HTR-8/SVneo (cell line): ENCODE results near the gene IFNGR1.
A peak's percentile ranks its signal among the peaks of the same experiment; 100 is the strongest.

Source experiments
- DNase-seq: peaks from one replicate; pipeline ENCODE4 v3.0.0; 2011; ENCODE audit warnings: low spot score, mixed read lengths; ENCODE audit not compliant: insufficient read length
- FAIRE-seq: peaks from 2 replicates; lab custom pipeline; 2011; peaks lifted over from hg19 to GRCh38; lab: Jason Lieb, UNC

Gene IFNGR1

DNA sequence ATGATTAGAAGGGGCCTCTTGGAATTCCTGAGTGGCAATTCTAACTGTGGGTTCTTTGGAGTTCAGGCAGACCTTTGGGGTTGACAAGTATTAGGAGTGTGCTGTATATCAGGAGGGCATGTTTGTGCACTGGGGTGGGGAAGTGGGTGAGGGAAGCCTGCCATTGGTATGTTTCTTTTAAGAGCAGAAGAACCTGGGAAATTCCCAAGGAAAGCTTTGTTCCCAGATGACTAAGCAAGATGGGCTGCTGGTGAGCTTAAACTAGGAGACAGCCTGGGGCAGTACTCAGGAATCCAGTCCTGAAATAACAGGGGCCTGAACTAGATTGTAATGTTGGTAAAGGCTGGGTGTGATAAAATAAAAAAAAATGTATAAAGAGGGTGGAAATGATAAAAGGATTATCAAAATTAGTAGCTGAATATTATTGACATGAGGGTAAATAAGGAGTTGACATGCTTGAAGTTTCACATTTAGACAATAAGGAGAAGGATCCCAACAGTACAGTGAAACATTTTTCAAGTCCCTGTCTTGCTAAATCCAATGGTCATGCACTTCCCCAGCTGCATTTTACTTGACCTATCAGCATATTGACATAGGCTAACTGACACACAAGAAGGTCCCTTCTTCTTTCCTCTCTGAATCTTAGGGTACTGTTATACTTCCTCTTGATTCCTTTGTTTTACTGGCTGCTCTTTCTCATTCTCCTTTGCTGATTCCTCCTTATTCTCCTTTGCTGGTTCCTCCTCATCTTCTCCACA, 18.4 kb upstream of the IFNGR1 start:
- peak; percentile 48 for DNase-seq
- FAIRE-seq = no peak

GRCh38 chr6:137236581-137237355, 17.6 kb upstream of the IFNGR1 start:
- no peak for DNase-seq
- FAIRE-seq = no peak

- no peak for FAIRE-seq
Measured at GRCh38 chr6:137235686-137236085, 16.5 kb upstream of the IFNGR1 start.

GRCh38 chr6:137233911-137234863, 15.0 kb upstream of the IFNGR1 start:
- DNase-seq = peak; percentile 34
- no peak for FAIRE-seq

More at GRCh38 chr6:137235686-137236085, 16.5 kb upstream of the IFNGR1 start:
- no peak for DNase-seq

DNA sequence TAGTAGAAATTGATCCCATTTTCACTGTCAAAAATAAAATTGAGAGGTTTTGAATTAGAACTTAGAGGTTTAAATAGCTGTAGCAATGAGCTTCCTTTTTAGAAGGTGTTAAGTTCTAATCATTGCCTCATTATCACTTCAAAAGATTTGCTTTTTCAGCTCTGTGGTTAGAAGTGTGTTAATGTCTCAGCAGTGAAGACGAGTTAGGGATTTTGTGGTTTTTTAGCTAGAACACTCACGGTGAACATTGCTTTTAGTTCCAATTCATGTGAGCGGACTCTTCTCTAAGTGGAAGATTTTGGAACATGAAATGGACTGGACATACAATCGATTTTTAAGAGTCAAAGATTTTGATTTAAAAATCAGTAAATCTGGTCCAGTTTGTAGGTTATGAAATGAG, 12.7 kb upstream of the IFNGR1 start:
- FAIRE-seq (no peak), DNase-seq (no peak)

DNA sequence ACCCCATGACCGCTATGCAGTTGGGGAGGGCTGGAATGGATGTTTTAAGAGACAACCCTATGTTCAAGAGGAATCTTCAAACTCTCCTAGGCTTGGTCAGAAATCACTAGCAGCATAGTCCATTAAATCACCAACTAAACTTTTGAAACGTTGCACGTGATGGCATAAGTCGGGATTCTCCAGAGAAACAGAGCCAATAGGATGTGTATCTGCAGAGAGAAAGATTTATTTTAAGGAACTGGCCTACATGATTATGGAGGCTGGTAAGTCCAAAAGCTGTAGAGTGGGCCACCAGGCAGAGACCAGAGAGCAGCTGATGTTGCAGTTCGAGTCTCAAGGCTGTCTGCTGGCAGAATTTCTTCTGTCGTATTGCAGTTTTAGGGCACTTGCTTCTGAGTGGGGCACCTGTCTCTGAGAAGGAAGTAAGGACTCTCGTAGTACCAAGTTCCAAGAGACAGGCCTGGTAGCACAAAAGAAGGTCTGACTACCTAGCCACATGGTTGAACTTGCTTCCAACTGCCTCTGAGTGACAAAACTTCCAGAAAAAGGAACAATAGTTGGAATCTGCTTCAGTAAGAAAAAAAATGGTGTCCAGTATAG, 11.9 kb upstream of the IFNGR1 start:
- FAIRE-seq = no peak
- no peak for DNase-seq

GRCh38 chr6:137230547-137230946, 11.4 kb upstream of the IFNGR1 start:
- no peak for FAIRE-seq

DNA sequence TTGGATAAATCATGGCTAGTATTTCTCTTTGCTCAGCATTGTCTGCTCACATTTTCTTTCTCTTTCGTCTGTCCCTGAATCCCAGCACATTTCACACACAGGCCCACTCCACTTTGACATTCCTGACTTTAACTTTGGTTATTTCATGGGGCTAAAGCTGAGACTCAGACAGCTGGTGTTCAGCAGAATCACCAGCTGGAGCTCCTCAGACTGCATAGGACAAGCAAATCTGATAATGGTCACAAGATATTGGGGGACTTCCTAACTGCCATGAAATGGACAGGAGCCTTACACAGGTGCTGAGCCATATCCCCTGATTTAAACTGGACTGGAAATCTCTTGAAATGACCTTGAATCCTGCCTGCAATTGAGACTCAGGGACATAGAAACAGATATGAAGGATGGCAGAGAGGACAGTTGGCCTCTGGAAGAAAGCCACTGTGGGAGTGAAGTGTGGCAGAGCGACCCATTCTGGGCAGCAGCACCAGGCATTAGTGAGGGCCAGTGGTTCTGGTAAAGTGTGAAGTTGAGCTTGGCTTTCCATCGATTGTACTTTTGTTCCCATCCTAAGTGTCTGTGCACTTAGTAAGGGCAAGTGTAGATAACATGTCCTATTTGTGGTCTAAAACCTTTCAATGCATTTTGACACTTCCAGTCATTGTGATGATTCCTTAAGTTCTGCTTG, 10.0 kb upstream of the IFNGR1 start:
- DNase-seq = no peak
- no peak for FAIRE-seq

More at GRCh38 chr6:137230547-137230946, 11.4 kb upstream of the IFNGR1 start:
- no peak for DNase-seq

DNA sequence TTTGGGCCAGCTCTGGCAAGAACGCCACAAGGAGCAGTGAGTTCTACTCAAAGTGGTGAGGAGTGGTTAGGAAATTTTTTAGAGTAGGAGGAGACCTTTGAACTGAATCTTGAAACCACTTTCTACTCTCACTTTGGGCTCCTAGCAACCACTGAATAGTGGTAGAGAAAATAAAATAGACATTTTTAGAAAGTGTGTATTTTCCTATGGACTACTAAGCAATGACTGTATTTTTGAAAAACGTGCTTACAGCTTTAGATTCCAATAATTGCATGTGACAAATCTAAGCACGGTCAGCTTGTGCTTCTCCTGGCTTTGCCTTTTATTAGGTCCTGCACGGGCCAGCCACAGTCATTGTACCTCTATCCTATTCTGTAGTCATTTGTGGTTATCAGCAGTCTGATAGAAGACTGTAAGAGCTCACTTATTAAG, 8.7 kb upstream of the IFNGR1 start:
- FAIRE-seq (no peak), DNase-seq (no peak)

DNA sequence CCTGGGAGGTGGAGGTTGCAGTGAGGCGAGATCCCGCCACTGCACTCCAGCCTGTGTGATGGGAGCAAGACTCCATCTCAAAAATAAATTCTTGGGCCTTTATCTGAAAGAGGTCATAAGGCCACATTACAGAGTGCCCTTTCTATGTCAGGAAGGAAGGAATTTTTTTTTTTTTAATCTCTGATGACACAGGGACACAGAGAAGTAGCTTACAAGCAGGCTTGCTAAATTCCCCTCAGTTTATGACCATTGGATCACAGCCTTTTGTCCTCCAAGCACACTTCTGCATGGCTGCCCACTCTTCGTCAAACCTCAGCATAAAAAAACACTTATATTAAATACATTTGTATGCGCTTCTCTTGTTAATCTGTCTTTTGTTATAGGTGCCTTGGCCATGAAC, 7.5 kb upstream of the IFNGR1 start:
- no peak for FAIRE-seq

GRCh38 chr6:137224799-137225198, 5.6 kb upstream of the IFNGR1 start:
- no peak for DNase-seq
- no peak for FAIRE-seq

More for the DNA sequence above, 7.5 kb upstream of the IFNGR1 start:
- no peak for DNase-seq

- DNase-seq (no peak), FAIRE-seq (no peak)
Measured at GRCh38 chr6:137223370-137224131, 4.4 kb upstream of the IFNGR1 start.

GRCh38 chr6:137222381-137222780, 3.2 kb upstream of the IFNGR1 start:
- DNase-seq (no peak), FAIRE-seq (no peak)

GRCh38 chr6:137219664-137220252, 573 bp upstream of the IFNGR1 start:
- DNase-seq = no peak
- FAIRE-seq = no peak

GRCh38 chr6:137218473-137218916, 690 bp downstream of the IFNGR1 start:
- peak; percentile 41 for DNase-seq
- FAIRE-seq = no peak

DNA sequence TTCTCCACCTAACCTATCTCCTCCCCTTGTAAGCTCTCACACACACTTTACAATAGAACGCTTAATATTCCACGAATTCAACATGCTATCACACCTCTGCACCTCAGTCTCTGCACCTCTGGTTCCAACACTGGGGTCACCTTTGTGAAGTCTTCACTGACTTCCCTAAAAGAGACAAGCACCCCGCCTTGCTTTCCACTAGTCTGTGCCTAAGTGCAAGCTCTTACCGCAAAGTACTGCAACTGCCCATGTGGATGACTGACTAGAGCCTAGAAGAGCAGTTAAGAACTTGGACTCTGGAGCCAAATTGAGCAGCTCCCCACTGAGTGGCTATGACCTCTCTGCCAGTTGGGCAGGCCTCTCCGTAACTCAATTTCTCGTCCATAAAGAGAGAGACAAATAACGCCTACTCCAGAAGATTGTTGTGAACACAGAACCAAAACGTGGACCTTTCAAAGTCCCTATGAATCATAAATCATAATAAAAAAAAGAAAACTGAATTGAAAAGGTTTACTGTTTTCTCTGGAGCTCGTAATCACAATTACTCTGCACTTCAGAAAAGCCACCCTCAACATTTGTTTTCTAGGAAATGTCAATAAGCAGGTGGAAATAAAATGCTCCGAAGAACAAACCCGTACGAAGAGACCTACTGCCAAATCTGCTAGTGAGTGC, 1.2 kb downstream of the IFNGR1 start:
- DNase-seq (no peak), FAIRE-seq (no peak)

DNA sequence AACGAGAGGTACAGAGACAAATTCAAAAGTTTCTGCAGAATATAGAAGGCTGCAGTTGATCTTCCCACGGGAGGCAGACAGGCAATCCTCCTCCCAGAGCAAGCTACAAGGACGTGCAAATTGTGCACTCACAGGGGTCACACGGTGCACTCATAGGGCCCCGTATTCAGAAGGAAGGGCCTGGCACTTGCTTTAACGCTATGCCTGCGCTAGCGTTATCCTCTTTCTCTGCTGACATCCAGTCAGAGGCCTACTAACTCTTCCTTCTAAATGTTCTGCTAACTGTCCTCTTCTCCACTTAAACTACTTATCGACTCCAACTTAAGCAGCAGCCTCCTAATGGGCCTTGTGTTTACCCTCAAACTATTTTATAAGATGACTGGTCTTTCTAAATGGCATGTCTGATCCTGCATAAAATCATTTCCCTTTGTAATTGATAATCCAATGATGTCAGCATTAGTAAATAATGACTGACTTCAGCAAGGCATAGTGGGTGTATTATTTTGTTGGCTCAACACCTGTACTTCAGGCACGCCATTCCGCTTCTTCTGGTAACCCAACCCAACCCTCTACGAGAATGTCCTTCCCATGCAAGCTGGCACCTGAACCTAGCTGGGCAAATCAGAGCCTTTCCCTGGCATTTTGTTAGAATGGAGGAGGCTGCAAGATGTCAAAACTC, 2.2 kb downstream of the IFNGR1 start:
- FAIRE-seq (no peak), DNase-seq (no peak)
